OCI-LY1 (cell line): ENCODE results near the gene ARMH3.
"Not testable (repeated sequence)": the region's sequence is repeated elsewhere in the genome, so short reads cannot be mapped to it uniquely, and the experiment has no call there.

Experiments
- H2AFZ ChIP-seq: fragments of 200-600 bp; sonication (generic), shearing (Covaris generic); 2 replicates; pipeline ENCODE4 v1.6.0; 2014; ENCODE audit warnings: antibody characterized with exemption, mild to moderate bottlenecking, low read length
- H3F3A ChIP-seq: fragments of 200-600 bp; sonication (generic), shearing (Covaris generic); 2 replicates; pipeline ENCODE4 v1.6.0; 2014; ENCODE audit warnings: mild to moderate bottlenecking, antibody characterized with exemption, low read length, moderate library complexity; ENCODE audit not compliant: insufficient read depth
- H3K27ac ChIP-seq: fragments of 200-600 bp; sonication (generic); 2 replicates; pipeline ENCODE4 v1.5.1; 2014; ENCODE audit warnings: low read length, mixed run types, mild to moderate bottlenecking, low read depth; ENCODE audit not compliant: poor library complexity, severe bottlenecking
- H3K27me3 ChIP-seq: fragments of 200-600 bp; sonication (generic); 2 replicates; pipeline ENCODE4 v1.6.0; 2014; ENCODE audit warnings: antibody characterized with exemption, mild to moderate bottlenecking, low read length, moderate library complexity; ENCODE audit not compliant: insufficient read depth
- H3K36me3 ChIP-seq: fragments of 200-600 bp; sonication (generic); 2 replicates; pipeline ENCODE4 v1.6.1; 2014; ENCODE audit warnings: mild to moderate bottlenecking, antibody characterized with exemption, low read length, moderate library complexity, mixed read lengths; ENCODE audit not compliant: insufficient read depth
- H3K4me1 ChIP-seq: fragments of 200-600 bp; sonication (generic); 2 replicates; pipeline ENCODE4 v1.5.1; 2014; ENCODE audit warnings: mild to moderate bottlenecking, low read length, moderate library complexity; ENCODE audit not compliant: insufficient read depth, severe bottlenecking
- H3K4me2 ChIP-seq: fragments of 200-600 bp; sonication (generic), shearing (Covaris generic); 2 replicates; pipeline ENCODE4 v1.6.1; 2014; ENCODE audit warnings: low read length
- H3K4me3 ChIP-seq: fragments of 200-600 bp; sonication (generic); 2 replicates; pipeline ENCODE4 v1.5.1; 2014; ENCODE audit warnings: low read length, low read depth, mild to moderate bottlenecking, mixed read lengths; ENCODE audit not compliant: poor library complexity, severe bottlenecking
- H3K79me2 ChIP-seq: fragments of 200-600 bp; shearing (Covaris generic); 2 replicates; pipeline ENCODE4 v1.6.1; 2016; ENCODE audit warnings: mixed run types, low read length, mixed read lengths; ENCODE audit not compliant: insufficient read depth
- H3K9ac ChIP-seq: fragments of 200-600 bp; sonication (generic), shearing (Covaris generic); 2 replicates; pipeline ENCODE4 v1.6.1; 2014; ENCODE audit warnings: mild to moderate bottlenecking, low read length, mixed read lengths
- H3K9me2 ChIP-seq: fragments of 200-600 bp; sonication (generic), shearing (Covaris generic); 2 replicates; pipeline ENCODE4 v1.6.1; 2014; ENCODE audit warnings: low read depth, mild to moderate bottlenecking, low read length, mixed read lengths
- H3K9me3 ChIP-seq: fragments of 200-600 bp; shearing (Covaris generic); 2 replicates; pipeline ENCODE4 v1.6.1; 2014; ENCODE audit warnings: low read length, mixed read lengths
- H4K20me1 ChIP-seq: fragments of 200-600 bp; sonication (generic), shearing (Covaris generic); 2 replicates; pipeline ENCODE4 v1.6.0; 2016; ENCODE audit warnings: mild to moderate bottlenecking, low read length; ENCODE audit not compliant: insufficient read depth
- EZH2 ChIP-seq: fragments of 200-600 bp; sonication (generic), shearing (Covaris generic); IDR thresholded peaks from 2 replicates; pipeline ENCODE4 v1.8.0; 2017; ENCODE audit warnings: borderline replicate concordance, mixed run types, mild to moderate bottlenecking, antibody characterized with exemption, low read length, moderate library complexity, mixed read lengths
- TF ChIP-seq, protein P1 (sequence below): fragments of 200-600 bp; sonication (generic), shearing (Covaris generic); IDR thresholded peaks from 2 replicates; pipeline ENCODE4 v1.5.1; 2017; ENCODE audit warnings: mild to moderate bottlenecking, antibody characterized with exemption, low read length, moderate library complexity, mixed read lengths

The ARMH3 gene

DNA sequence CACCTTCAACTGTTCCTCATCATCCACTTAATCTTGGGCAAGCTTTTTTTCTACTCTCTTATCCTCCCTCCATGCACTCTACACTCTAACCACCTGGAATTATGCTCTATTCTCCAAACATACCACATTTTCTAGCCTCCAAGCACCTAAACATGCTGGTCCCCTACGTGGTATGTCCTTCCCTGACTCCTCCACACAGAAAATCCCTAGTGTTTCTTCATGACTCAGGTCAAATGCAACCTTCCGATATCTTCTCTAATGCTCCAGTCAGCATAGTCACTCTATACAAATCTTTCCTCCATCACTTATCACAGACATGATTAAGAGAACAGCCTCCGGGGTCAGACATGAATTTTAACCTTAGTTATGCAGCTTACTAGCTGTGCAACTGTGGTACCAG is 68.8 kb downstream of the ARMH3 start:
- Histone ChIP-seq H3K36me3 (peaks cover 33% of the 10 kb centered on the region), H3K27me3 (no peaks in the 10 kb centered on the region), H4K20me1 (no peaks in the 10 kb centered on the region), H3K4me2 (no peak overlapping the region), H3K4me3 (no peak overlapping the region), H3K4me1 (no peaks in the 10 kb centered on the region), H3K9ac (no peak overlapping the region), H3K9me2 (no peaks in the 10 kb centered on the region), H3K9me3 (no peaks in the 10 kb centered on the region), H3K27ac (no peak overlapping the region), H3F3A (no peaks in the 10 kb centered on the region), H2AFZ (no peak overlapping the region), H3K79me2 (no peaks in the 10 kb centered on the region)
- TF ChIP-seq, protein P1, sequence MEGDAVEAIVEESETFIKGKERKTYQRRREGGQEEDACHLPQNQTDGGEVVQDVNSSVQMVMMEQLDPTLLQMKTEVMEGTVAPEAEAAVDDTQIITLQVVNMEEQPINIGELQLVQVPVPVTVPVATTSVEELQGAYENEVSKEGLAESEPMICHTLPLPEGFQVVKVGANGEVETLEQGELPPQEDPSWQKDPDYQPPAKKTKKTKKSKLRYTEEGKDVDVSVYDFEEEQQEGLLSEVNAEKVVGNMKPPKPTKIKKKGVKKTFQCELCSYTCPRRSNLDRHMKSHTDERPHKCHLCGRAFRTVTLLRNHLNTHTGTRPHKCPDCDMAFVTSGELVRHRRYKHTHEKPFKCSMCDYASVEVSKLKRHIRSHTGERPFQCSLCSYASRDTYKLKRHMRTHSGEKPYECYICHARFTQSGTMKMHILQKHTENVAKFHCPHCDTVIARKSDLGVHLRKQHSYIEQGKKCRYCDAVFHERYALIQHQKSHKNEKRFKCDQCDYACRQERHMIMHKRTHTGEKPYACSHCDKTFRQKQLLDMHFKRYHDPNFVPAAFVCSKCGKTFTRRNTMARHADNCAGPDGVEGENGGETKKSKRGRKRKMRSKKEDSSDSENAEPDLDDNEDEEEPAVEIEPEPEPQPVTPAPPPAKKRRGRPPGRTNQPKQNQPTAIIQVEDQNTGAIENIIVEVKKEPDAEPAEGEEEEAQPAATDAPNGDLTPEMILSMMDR = no peak
- TF ChIP-seq EZH2 = no peak

DNA sequence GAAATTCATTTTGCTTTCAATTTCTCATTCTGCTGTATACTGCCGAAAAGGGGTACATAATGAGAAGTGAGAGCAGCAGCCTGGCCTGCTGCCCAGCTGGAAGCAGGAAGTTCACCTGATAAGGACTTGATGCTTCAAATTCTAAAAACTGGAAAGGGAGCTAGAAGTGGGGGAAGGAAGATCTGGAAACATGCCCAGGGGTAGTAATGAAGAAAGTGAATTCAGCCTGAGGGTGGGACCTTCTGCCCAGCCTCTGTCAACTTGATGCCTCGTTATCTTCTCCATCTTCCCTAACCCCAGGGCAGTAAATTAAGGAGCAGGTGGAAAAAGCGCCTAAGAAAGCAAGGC is 69.4 kb downstream of the ARMH3 start:
- Histone ChIP-seq H2AFZ (no peak overlapping the region), H4K20me1 (no peaks in the 10 kb centered on the region), H3K79me2 (no peaks in the 10 kb centered on the region), H3K27ac (no peak overlapping the region), H3K36me3 (peaks cover 29% of the 10 kb centered on the region), H3K9me2 (no peaks in the 10 kb centered on the region), H3K4me2 (no peak overlapping the region), H3K4me3 (no peak overlapping the region), H3K9me3 (no peaks in the 10 kb centered on the region), H3K4me1 (no peaks in the 10 kb centered on the region), H3K27me3 (no peaks in the 10 kb centered on the region), H3F3A (no peaks in the 10 kb centered on the region), H3K9ac (no peak overlapping the region)
- no peak for TF ChIP-seq EZH2
- TF ChIP-seq, protein P1 = no peak

DNA sequence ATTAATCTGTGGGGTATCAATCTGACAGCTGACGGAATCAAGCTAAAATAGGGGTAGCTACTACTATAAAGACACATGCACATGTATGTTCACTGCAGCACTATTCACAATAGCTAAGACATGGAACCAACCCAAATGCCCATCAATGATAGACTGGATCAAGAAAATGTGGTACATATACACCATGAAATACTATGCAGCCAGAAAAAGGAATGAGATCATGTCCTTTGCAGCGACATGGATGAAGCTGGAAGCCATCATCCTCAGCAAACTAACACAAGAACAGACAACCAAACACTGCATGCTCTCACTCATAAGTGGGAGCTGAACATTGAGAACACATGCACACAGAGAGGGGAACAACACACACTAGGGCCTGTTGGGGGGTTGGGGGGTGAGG is 75.3 kb downstream of the ARMH3 start:
- H3K27me3 ChIP-seq, H3K36me3 ChIP-seq, H3K9me3 ChIP-seq, H3K4me1 ChIP-seq, H3F3A ChIP-seq, H4K20me1 ChIP-seq, H3K79me2 ChIP-seq, H2AFZ ChIP-seq, H3K9me2 ChIP-seq, H3K4me2 ChIP-seq, H3K4me3 ChIP-seq, H3K9ac ChIP-seq, H3K27ac ChIP-seq: not testable (repeated sequence)

DNA sequence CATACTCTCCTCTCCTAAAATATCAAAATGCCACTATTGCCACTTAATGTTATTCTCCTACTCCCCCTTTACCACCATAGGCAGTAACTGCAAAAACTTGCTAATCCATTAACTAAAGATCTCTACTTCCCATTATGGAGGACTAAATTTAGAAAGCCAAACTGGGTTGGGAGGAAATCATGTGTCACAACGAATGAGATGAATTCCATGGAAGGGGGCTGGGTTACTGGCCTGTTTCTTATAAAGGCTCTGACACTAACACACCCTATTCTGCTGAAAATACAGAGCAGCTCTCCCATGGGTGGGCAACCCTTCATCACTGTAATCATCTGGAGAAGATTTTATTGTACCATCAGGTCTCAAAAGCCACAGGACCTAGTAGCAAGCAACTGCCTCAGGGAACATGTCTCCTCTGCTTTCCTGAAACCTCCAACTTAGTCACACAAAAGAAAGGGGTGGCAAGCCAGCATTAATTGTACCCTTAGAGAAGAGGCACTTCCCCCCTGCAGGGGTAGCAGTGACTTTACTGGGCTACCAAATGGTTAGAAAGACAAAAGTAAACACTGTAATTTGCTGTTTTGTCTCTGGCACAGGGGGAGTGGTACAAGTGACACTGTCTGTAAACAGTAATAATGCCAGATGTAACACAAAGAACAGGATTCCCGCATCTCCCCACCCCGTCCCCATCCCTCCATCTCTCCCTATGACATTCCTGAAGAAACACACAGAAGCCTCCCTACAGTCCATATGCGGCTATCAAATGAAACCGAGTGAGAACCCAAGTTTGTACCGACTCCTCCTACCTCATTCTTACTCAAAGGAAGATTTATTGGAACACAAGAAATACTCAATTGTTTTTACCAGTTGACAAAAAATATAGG is 81.6 kb downstream of the ARMH3 start:
- no peak overlapping the region for H3K9ac ChIP-seq
- TF ChIP-seq, protein P1 = no peak
- no peak for TF ChIP-seq EZH2
- no peaks in the 10 kb centered on the region for H3K27me3 ChIP-seq
- no peak overlapping the region for H3K4me3 ChIP-seq
- H3F3A ChIP-seq = no peaks in the 10 kb centered on the region
- H3K9me2 ChIP-seq = no peaks in the 10 kb centered on the region
- peaks cover 10% of the 10 kb centered on the region; the same call in 1 of the 2 replicates for H3K36me3 ChIP-seq
- H3K27ac ChIP-seq = peak overlapping the region; percentile 47
- H2AFZ ChIP-seq = no peak overlapping the region
- peak overlapping the region; percentile 73 for H3K4me2 ChIP-seq
- H3K9me3 ChIP-seq = no peaks in the 10 kb centered on the region
- H4K20me1 ChIP-seq = no peaks in the 10 kb centered on the region
- peaks cover 30% of the 10 kb centered on the region for H3K4me1 ChIP-seq
- H3K79me2 ChIP-seq = no peaks in the 10 kb centered on the region
